ENCODE data around the gene EML3. TPM values are rescaled to one million over a fixed set of nuclear protein-coding genes. Genes with fewer than 3 reads are reported as not detected.
A peak's percentile ranks its signal among the peaks of the same experiment; 100 is the strongest.

The EML3 gene
- total RNA-seq, 4 donors from 2014 or later, result 39.5 to 61.0 (median 42.9) TPM

DNA sequence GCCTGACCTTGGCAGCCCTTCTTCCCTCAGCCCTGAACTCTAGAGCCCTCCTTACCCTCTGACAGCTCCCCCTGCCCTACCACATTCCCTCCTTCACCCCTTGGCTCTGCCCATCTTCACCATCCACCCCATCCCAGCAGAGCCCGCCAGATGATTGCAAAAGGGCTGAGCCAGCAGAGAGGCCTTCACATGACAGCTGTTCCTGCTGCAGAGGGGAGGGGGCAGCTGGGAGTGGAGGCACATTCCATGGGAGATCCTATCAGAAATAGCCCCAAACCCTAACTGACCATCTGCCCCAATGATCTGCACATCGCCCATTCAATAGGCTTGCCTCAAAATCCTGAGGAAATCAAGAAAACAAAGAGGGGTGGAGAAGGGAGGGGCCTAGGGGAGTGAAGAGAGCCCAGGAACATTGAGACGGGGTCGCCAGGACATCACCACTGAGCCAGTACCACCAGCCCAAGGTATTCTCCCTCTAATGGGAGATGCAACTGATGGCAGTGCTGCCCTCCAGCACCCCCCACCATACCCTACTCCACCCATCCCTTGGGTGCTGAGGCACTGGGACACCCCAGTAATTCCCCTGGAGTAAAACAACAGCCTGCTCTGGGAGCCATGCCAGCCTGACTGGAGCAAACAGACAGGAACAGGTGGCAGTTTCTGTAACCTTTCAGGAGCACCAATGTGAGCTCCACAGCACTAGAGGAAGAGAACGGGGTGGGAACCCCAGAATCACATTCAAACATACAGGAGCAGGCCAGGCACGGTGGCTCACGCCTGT is 58.0 kb downstream of the EML3 start:
- TF ChIP-seq, protein P1, sequence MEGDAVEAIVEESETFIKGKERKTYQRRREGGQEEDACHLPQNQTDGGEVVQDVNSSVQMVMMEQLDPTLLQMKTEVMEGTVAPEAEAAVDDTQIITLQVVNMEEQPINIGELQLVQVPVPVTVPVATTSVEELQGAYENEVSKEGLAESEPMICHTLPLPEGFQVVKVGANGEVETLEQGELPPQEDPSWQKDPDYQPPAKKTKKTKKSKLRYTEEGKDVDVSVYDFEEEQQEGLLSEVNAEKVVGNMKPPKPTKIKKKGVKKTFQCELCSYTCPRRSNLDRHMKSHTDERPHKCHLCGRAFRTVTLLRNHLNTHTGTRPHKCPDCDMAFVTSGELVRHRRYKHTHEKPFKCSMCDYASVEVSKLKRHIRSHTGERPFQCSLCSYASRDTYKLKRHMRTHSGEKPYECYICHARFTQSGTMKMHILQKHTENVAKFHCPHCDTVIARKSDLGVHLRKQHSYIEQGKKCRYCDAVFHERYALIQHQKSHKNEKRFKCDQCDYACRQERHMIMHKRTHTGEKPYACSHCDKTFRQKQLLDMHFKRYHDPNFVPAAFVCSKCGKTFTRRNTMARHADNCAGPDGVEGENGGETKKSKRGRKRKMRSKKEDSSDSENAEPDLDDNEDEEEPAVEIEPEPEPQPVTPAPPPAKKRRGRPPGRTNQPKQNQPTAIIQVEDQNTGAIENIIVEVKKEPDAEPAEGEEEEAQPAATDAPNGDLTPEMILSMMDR (IDR thresholded peaks at IDR 0.05), result no peak
- TF ChIP-seq POLR2A (IDR thresholded peaks at IDR 0.05), result no peak
- intact Hi-C loops (cut with DNase I; ENCODE audit: low total_unique reads), result no loop called here
- WGBS, 2 donors, result 44 to 45% methylated on average over 7 of the region's 7 CpGs
- DNase-seq (ENCODE audit: low spot score in 2 of 2), result peak in 1 of 2 donors; percentile 93
- H3K4me3 ChIP-seq (ENCODE audit: low read depth, poor library complexity, severe bottlenecking), result no peak overlapping the region

DNA sequence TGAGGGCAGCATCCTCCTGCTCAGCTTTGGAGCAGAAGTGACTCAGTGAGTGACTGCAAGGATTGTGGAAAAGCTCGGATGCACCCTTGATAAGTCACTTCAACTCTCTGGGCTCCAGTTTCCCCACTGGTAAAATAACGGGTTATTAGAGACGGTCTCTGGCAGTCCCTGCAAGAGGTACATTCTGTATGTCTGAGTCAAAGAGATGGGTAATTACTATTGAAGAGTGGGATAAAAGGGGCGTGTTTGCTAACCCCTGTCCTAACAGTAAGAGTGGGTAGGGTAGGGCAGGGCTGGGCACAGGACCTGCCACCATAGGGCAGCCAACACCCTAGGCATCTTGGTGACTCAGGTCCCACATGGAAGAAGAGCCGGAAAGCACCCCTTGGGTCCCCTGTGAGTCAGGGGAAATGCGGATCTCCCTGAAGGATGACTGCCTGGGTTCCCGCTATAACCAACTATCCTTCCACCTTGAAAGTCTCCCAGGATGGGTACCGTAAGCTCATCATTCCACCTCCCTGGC is 58.7 kb downstream of the EML3 start:
- H3K4me3 ChIP-seq (ENCODE audit: low read depth, poor library complexity, severe bottlenecking), result no peak overlapping the region
- TF ChIP-seq POLR2A (IDR thresholded peaks at IDR 0.05), result no peak
- TF ChIP-seq, protein P1 (IDR thresholded peaks at IDR 0.05), result no peak
- intact Hi-C loops (cut with DNase I; ENCODE audit: low total_unique reads), result no loop called here
- DNase-seq (ENCODE audit: low spot score in 2 of 2), result no peak
- WGBS, 2 donors, result 29 to 31% methylated on average over 8 of the region's 8 CpGs

DNA sequence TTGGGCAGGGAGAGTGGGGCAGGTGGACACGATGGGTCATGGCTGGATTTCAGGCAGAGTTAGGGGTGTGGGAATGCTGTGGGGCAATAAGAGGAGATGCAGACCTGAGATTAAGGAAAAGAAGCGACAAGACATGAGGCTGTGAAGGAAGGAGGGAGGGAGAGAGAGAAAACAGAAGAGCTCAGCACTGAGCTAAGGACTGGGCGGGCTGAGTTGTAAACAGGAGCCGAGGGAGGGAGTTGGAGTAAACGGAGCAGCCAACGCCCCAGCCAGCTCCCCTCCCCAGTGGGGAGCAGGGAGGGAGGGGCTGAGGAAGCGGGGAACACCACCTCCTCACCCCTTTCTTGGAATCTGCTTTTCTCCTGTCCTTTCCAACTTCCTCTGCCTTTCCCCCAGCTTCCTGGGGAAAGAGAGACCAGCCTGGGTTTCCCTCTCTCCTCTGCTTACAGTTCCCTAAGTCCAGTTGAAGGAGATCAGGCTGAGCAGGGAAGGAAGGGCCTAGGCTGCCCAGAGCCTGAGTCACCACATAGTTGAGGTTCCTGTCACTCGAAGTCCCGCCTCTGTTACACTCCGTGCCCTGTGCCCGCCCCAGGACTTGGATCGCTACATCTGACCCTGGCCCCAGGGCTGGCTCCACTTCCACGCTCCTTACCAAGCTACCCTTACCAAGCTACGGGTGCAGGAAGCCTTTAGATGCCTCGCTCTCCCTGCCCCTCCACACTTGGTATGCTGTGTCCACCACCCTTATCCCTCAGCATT is 59.3 kb downstream of the EML3 start:
- H3K4me3 ChIP-seq (ENCODE audit: low read depth, poor library complexity, severe bottlenecking), result no peak overlapping the region
- peak; percentile 91 to 97 for DNase-seq (ENCODE audit: low spot score in 2 of 2)
- intact Hi-C loops (cut with DNase I; ENCODE audit: low total_unique reads), result no loop called here
- WGBS, 2 donors, result 1% methylated on average over 15 of the region's 15 CpGs
- TF ChIP-seq POLR2A (IDR thresholded peaks at IDR 0.05), result no peak
- TF ChIP-seq, protein P1 (IDR thresholded peaks at IDR 0.05), result no peak

DNA sequence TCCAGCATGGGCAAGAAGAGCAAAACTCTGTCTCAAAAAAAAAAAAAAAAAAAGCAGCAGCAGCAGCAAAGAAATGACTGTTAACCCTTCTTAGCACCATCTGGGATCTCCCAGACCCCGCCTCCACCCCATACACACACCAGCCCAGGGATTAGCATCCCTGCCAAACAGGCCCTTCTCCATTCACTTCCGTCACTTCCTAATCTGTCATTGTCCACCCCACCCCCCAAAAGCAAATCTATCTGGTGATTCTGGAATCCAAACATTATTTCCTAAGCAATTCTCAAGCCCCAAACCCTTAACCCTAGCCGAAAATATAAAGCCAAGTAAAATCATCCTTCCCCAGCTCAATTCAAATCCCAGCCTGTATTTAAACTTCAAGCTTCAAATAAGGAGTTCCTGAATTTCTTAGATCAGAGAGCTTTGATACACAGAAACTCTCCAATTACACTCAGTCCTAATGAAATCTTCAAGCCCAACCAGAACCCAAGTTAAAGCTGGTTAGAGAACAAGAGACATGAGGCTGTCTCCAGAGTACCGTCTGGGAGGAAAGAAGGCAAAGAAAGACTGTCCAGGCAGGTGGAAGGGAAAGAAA is 60.0 kb downstream of the EML3 start:
- no peak for DNase-seq (ENCODE audit: low spot score in 2 of 2)
- TF ChIP-seq POLR2A (IDR thresholded peaks at IDR 0.05), result no peak
- TF ChIP-seq, protein P1 (IDR thresholded peaks at IDR 0.05), result no peak
- intact Hi-C loops (cut with DNase I; ENCODE audit: low total_unique reads), result no loop called here
- H3K4me3 ChIP-seq (ENCODE audit: low read depth, poor library complexity, severe bottlenecking), result no peak overlapping the region
- WGBS, 2 donors, result 6 to 12% methylated on average over 4 of the region's 4 CpGs

Small RNA genes lying within 50 kb of the gene (microRNA-seq; reads per million reads assigned to microRNA genes)
- gene MIR6747 (ENCODE audit: borderline number of aligned reads in 1 of 2, borderline replicate concordance in 2 of 2), result 0 to 1.4 reads per million in 2 donors

Other genes starting within 250 kb of the EML3 start
- not detected for gene SCGB1A1, start 193.7 kb downstream of the EML3 start, total RNA-seq
- 1,000 to 10,000 TPM; 1,345 to 1,611 (median 1,532) TPM for gene AHNAK, start 66.0 kb downstream of the EML3 start, total RNA-seq
- gene EEF1G, start 38.9 kb downstream of the EML3 start, total RNA-seq, result 1,000 to 10,000 TPM; 2,343 to 3,224 (median 2,571) TPM
- gene TUT1, start 21.3 kb downstream of the EML3 start, total RNA-seq, result 10 to 100 TPM; 11.0 to 29.8 (median 15.8) TPM
- 100 to 1,000 TPM in 2 of 4 donors, 10 to 100 TPM in 2; 91.3 to 139 (median 98.3) TPM for gene MTA2, start 10.9 kb downstream of the EML3 start, total RNA-seq
- 1 to 10 TPM; 4.0 to 7.6 (median 6.5) TPM for gene ROM1, start 482 bp upstream of the EML3 start, total RNA-seq
- 10 to 100 TPM; 29.7 to 51.8 (median 35.2) TPM for gene B3GAT3, start 9.2 kb upstream of the EML3 start, total RNA-seq
- gene GANAB, start 33.8 kb upstream of the EML3 start, total RNA-seq, result 100 to 1,000 TPM in 1 of 4 donors, 10 to 100 TPM in 3; 72.0 to 118 (median 91.4) TPM
- 10 to 100 TPM; 28.5 to 32.7 (median 30.2) TPM for gene INTS5, start 40.5 kb upstream of the EML3 start, total RNA-seq
- gene C11orf98, start 52.4 kb upstream of the EML3 start, total RNA-seq, result 10 to 100 TPM; 21.3 to 58.4 (median 31.4) TPM
- gene CSKMT, start 52.5 kb upstream of the EML3 start, total RNA-seq, result 10 to 100 TPM in 1 of 4 donors, 1 to 10 TPM in 3; 2.9 to 14.8 (median 7.7) TPM
- gene UQCC3, start 58.9 kb upstream of the EML3 start, total RNA-seq, result 10 to 100 TPM in 2 of 4 donors, 1 to 10 TPM in 2; 7.5 to 12.0 (median 10.3) TPM
- 1 to 10 TPM; 2.5 to 4.6 (median 3.1) TPM for gene LBHD1, start 59.5 kb upstream of the EML3 start, total RNA-seq
- gene UBXN1, start 66.3 kb upstream of the EML3 start, total RNA-seq, result 100 to 1,000 TPM; 194 to 275 (median 235) TPM
- gene LRRN4CL, start 76.8 kb upstream of the EML3 start, total RNA-seq, result 10 to 100 TPM in 2 of 4 donors, 1 to 10 TPM in 2; 7.3 to 11.6 (median 9.9) TPM
- 10 to 100 TPM; 25.4 to 68.2 (median 45.1) TPM for gene BSCL2, start 94.6 kb upstream of the EML3 start, total RNA-seq
- gene GNG3, start 94.9 kb upstream of the EML3 start, total RNA-seq, result not detected
- gene HNRNPUL2, start 114.7 kb upstream of the EML3 start, total RNA-seq, result 10 to 100 TPM; 19.9 to 30.8 (median 24.3) TPM
- gene TTC9C, start 115.7 kb upstream of the EML3 start, total RNA-seq, result 10 to 100 TPM; 23.7 to 44.7 (median 33.9) TPM
- gene ZBTB3, start 141.4 kb upstream of the EML3 start, total RNA-seq, result 10 to 100 TPM; 13.4 to 35.4 (median 19.0) TPM
- 10 to 100 TPM; 51.5 to 71.0 (median 57.2) TPM for gene POLR2G, start 148.8 kb upstream of the EML3 start, total RNA-seq
- gene TAF6L, start 158.6 kb upstream of the EML3 start, total RNA-seq, result 10 to 100 TPM; 21.0 to 79.2 (median 38.2) TPM
- gene TMEM179B, start 174.6 kb upstream of the EML3 start, total RNA-seq, result 10 to 100 TPM; 62.9 to 82.6 (median 81.0) TPM
- gene TMEM223, start 179.2 kb upstream of the EML3 start, total RNA-seq, result 10 to 100 TPM; 12.9 to 41.4 (median 21.0) TPM
- gene NXF1, start 192.7 kb upstream of the EML3 start, total RNA-seq, result 100 to 1,000 TPM in 1 of 4 donors, 10 to 100 TPM in 3; 56.6 to 114 (median 79.6) TPM
- gene STX5, start 219.3 kb upstream of the EML3 start, total RNA-seq, result 10 to 100 TPM; 30.0 to 47.4 (median 38.4) TPM
- gene TEX54, start 220.1 kb upstream of the EML3 start, total RNA-seq, result not detected
- 10 to 100 TPM; 49.7 to 93.8 (median 64.3) TPM for gene WDR74, start 226.8 kb upstream of the EML3 start, total RNA-seq

Measured in lower leg skin (tissue), 4 donors.